GM21367 (cell line): ENCODE data around the gene BAIAP2.

Source experiments
- ATAC-seq: cut with Tn5 transposase; IDR thresholded peaks from one replicate; pipeline ENCODE4 v1.9.1; 2021; ENCODE audit not compliant: unreplicated experiment

Gene BAIAP2

DNA sequence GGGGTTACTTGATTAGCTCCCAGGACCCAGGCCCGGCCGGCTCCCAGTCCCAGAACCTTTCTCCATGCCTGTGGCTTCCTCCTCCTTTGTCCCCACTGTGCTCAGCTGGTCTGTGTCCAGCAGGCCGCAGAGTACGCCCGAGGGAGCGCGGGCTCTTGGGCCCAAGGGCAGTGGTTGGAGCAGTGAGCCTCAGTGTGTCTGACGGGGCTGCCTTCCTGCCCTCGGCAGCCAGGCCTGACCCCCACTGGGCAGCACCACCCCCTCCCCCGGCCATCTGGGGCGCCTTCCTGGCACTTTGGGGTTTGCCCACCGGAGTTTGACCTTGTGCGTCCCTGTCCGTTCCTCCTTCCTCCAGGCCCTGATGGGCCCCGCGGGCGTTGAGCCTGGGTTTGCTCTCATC lies 67.9 kb downstream of the BAIAP2 start:
- ATAC-seq, result no peak

DNA sequence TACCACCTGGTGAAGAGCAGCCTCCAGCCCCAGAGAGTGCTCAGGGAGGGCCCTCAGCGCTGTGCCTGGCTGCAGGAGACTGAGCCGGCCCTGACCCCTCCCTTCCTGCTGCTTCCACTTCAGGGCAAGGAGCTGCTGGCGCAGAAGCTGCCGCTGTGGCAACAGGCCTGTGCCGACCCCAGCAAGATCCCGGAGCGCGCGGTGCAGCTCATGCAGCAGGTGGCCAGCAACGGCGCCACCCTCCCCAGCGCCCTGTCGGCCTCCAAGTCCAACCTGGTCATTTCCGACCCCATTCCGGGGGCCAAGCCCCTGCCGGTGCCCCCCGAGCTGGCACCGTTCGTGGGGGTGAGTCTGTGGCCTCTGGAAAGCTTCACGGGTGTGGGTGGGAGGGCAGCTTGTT lies 68.4 kb downstream of the BAIAP2 start:
- no peak for ATAC-seq

DNA sequence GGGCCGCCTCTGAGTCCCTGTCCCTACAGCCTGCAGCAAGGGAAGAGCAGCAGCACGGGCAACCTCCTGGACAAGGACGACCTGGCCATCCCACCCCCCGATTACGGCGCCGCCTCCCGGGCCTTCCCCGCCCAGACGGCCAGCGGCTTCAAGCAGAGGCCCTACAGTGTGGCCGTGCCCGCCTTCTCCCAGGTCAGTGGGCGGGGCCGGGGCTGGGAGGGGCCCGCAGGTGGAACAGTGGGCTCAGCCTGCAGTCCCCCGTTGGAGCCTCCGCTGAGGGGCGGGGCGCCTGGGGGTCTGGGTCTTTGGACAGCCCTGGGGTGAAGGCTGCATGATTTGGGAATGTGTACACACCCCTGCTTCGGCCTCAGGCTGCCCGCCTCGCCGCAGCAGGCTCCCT lies 71.8 kb downstream of the BAIAP2 start:
- ATAC-seq, result no peak

DNA sequence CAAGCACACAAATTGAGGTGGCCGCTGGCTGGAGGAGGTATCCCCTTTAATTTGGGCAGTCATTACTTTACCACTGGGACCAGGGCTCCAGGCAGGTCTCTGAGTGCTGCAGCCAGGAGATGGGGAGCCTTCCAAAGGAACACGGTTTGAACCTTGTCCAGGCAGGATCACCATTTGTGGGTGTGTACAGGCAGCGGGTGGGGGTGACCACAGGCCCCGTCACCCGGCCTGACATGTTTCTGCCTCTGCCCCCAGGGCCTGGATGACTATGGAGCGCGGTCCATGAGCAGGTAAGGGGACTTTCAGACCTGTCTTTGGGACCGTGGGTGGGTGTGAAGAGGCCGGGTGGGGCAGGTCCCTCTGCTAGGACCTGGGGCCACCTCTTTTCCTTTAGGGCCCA lies 73.3 kb downstream of the BAIAP2 start:
- no peak for ATAC-seq

DNA sequence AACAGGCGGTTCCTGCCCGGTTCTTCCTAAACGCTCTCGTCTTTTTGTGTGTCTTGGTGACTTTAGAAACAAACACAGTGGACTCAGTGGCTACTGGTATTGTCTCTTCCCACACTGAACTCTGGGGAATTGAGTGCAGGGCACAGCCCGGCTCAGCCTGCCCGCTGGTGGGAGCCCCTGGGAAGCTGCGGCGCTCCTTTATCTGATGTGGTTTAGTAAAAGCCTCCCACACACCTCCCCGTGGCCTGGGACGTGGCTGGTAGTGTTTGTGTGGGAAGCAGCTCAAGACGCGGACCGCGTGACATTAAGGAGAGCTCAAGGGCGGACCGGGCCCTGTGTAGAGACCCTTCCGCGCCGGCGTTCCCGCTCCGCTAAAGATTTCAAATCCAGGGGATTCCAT lies 75.0 kb downstream of the BAIAP2 start:
- no peak for ATAC-seq

DNA sequence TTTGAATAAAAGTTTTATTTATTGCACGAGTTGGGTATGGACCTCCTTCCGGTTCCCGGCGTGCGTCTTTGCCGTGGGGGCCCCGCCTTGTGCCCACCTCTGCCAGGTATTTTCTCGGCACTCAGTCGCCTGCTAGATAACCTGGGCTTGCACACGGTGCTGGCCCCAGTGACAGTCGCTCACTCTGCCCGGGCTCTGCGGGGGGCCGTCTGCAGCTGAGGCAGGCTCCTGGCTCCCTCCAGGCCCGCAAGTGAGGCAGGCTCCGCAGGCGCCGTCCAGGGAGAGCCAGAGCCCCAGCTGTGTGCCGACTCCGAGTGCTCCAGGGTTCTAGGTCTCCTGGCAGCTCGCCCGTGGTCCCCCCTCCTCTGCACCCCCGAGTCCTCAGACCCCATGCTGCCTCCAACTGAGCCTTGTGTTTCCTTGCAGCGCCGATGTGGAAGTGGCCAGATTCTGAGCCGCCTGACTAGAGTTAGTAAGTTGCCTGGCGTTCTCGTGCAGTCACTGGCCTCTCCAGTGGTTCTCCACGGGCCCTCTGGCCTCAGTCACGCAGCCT lies 75.6 kb downstream of the BAIAP2 start:
- ATAC-seq, result no peak

DNA sequence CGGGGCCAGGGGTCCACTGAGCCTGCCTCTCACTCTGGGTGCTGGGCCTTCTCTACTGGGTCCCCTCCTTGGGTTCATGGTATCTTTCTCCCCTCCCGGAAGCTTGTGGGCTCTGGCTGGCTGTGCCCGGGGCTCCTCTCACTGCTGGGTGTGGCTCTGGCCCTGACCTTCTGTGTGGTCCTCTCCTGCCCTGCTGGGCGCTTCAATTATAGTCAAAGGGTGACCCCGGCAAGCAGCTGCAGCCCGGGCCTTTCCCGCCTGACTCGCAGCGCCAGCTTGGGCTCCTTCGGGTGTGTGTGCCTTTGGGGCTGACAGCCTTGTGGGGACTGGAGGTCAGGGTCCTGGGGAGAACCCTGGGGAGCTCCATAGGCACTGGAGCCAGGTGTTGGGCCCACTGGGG lies 76.1 kb downstream of the BAIAP2 start:
- ATAC-seq, result no peak

DNA sequence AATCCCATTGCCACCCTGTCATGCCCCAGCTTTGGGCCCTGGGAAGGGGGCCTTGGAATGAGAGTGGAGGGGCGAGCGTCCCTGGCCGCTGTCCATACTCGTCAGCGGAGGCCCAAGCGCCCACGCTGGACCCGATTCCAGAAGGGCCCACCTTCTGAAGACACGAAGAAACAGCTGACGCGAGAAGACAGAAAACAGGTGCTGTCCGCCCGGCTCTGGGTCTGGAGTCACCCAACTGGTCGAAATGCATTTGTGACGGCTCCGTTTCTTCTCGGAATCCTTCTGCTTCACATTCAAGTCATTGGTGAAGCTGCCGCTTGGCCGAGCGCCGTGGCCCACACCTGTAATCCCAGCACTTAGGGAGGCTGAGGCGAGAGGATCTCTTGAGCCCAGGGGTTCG lies 77.5 kb downstream of the BAIAP2 start:
- no peak for ATAC-seq

DNA sequence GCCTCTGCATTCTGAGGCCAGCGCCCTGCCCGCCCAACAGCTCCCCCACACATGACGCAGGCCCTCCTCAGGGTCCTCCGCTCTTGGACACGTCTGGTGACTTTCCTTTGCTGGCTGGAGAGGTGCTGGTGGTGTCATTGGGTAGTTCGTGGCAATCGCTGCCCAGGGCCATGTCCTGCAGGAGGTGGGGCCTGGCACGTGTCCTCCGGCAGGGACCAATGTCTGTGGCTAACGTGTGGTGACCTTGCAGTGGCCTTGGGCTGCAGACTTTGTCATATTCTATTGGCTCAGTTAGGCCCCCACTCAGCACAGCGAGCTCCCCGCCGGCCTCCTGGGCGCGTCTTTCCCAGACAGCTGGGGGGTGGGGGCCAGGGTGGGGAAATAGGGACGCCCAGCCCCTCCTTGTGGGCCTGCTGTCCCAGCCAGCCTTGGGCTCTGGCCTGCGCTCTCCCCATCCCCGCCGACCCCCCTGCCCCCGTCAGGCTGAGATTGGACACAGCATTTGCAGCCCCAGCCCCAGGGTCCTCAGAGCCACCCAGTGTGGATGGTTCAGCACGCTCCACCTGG lies 78.3 kb downstream of the BAIAP2 start:
- no peak for ATAC-seq

DNA sequence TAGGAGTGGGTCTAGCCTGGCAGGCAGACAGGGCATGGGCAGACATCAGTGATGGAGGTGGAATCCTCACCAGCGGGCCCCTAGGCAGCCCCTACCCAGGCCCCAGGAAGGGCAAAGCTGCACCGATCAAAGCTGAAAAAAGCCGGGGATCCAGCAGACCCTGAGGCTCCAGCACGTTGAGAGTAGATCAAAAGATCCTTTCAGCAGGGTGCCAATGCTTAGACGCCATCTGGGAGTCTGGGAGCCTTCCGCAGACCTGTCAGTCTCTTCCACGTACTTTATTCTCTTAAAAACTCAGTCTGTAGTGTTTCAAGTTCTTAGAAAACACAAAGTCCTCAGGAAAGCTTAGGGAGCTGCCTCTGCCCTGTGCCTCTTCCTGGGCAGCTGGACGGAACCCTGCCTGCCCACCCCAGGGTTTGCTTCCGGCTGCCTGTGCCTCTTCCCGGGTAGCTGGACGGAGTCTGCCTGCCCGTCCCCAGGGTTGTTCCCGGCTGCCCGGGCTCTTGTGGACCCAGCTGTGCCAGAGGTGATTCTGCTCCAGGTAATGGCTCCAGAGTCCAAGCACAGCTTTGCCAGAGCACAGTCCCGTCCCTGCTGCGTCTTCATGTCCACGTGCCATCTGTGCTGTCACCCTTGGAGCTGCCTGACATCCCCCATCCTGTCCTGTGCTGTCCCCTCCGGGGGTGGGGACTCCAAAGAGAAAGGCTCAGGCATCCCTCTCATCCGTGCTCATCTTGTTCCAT lies 79.6 kb downstream of the BAIAP2 start:
- ATAC-seq, result no peak

DNA sequence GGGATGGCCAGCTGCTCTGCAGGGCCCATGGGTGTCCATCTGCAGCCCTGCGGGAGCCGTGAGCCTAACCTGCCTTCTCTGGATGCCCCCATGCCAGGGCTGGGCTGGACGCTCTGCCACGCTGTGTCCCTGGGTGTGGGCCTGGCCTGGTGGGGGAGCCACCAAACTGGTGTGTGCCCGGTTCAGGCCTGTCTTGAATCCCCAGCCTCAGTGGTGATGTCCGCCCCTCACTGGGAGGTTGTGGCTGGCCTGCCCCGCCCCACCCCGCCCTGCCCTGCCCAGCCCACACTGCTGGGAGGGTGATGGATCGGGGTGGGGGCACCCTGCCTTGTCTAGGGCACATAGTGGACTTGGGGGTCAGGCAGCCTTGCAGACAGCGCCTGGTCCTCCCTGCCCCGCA lies 80.3 kb downstream of the BAIAP2 start:
- ATAC-seq, result no peak

DNA sequence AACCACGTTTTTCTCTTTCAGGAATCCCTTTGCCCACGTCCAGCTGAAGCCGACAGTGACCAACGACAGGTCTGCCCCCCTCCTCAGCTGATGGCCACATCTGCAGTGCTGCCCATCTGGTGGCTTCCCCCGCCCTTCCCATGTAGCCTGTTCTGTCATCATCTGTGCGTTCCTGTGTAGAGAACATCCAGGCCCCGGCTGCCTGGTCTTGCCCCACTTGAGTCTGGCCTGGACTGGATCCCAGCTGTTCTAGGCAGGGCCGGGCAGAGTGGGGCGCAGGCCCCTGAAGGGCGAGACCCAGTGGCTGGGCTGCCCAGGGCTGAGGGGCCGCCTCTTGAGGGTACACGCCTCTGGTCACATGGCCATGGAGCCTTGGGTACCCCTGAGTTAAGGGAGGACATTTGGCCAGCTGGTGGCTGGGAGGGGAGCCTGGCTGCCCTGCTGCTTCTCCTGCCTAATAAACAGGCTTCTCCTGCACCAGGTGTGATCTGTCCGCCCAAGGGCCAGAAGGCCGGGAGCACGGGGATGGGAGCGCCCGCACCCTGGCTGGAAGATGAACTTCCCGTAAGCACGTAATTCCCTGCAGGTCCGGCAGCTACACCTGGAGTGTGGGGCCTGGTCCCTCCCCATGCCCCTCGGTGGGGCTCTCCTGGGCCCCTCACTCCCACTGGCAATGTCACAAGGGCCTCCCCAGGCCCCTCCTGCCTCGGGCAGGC lies 81.0 kb downstream of the BAIAP2 start:
- no peak for ATAC-seq

DNA sequence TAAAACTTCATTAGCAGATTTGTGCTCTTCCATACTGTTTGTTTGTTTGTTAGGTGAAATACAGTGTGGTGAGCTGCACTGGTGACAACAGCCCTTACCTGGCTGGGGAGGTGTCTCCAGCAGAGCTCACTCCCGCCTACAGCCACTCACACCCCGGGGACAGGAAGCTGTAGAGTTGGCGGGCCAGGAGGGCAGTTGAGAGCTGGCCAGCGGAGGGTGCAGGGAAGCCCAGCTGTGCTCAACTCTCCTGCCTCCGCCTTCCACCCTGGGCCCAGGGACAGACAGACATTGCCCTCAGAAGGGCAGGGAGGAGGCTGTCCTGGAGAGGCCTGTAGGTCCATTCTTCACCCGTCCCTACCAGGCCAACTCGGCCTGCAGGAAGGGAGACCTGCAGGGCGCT lies 81.8 kb downstream of the BAIAP2 start:
- no peak for ATAC-seq

DNA sequence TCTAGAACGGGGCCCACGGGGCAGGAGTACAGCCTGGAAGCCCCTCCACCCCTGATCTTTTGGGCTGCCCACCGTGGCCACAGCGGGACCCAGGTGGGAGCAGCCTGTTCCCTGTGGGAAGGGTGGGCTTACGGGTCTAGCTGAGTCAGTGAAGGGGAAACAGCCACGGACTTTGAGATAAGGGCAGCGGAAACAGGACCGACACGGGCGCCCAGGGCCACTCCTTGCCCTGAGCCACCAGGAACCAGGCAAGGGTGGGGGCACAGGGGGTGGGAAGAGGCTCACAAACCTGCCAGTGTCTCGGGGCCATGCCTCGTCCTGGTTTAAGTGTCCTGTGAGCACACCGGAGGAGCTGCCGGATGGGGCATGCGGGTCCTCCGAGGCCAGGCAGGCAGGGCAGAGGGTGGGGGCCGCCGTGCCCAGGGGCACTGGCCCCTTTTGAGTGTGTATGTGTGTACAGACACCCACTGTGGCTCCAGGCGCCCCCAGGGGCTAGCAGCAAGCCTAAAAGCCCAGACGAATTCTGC lies 82.8 kb downstream of the BAIAP2 start:
- no peak for ATAC-seq

DNA sequence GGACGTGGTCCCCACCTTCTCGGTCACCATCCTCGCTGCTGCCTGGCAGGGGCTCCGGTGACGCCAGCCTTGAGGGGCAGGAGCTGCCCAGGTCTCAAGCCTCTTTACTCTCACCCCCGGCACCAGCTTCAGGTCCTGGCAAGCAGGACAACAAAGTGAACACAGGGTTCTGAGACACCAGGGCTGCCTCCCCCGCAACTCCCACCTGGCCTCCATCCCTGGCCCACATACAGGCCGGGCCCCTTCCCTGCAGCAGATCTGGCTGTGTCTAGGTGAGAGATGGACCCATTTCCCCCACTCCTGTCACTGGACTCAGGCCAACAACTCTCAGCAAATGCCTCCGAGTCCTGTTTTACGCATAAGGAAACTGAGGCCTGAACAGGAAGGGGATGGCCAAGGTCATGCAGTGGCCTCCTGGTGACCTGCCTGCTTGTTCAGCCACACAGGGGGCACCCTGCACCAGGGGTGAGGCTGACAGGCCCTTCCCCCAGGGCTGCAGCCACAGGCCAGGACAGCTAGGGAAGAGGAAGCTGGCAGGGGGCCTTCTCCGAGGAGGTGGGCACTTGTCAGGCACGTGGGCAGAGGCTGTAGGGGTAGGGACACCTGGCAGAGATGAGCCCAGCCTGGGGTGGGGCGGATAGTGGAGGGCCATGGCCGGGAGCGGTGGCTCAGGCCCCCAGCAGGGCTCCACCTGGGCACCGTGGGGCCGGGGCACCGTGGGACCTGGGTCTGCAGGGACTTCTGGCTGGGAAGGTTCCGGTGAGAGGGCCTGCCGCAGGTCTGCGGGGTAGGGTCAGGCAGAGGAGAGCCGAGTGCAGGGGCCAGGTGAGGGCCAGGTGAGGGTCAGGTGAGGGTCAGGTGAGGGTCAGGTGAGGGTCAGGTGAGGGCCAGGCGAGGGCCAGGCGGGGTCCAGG lies 83.6 kb downstream of the BAIAP2 start:
- ATAC-seq, result no peak

DNA sequence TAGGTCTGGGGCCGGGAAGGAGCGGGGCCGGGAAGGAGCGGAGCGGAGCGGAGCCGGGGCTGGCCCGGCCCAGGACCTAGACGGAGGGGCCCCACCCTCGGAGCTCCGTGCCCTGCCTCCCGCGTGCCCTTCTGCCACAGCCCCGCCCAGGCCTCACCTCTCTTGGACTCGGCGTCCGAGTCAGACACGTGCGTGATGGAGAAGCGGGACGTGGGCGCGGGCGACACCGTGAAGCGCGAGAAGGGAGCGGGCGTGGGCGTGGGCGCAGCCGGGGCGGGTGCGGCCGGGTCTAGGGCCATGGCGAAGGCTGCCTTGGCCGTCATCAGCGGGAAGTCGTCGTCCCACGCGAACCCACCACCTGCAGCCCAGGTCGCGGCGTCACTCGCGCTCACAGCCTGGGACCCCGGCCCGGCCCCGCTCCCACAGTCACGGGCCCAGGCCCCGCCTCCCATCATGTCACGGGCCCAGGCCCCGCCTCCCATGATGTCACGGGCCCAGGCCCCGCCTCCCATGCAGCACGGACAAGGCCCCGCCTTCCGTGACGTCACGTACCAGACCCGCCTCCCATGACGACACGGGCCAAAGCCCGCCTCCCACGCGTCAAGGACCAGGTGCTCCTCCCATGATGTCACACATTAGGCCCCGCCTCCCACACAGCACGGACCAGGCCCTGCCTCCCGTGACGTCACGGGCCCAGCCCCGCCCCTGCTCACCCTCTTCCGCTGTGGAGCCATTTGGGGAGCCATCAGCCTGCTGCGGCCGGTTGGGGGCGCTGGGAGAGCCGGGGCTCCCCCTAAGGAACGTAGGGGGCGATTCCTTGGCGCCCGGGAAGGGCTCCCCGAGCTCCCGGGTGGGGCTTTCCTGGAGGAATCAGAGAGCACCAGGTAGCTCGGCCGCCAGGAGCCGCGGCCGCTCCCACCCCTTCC lies 84.5 kb downstream of the BAIAP2 start:
- ATAC-seq, result no peak

DNA sequence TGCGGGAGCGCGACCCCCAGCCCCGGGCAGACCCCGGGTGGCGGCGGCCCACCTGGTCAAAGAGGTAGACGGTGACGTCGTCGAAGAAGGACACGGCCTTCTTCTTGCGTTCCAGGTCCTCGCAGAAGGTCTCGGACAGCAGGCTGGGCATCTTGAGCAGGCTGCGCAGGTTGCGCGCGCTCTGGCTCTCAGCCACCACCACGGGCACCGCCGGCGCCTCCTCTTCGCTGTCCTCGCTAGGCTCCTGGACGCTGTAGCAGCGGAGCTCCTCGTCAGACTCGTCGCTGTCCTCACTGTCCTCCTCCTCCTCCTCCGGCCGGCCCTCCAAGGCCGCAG lies 85.2 kb downstream of the BAIAP2 start:
- no peak for ATAC-seq

DNA sequence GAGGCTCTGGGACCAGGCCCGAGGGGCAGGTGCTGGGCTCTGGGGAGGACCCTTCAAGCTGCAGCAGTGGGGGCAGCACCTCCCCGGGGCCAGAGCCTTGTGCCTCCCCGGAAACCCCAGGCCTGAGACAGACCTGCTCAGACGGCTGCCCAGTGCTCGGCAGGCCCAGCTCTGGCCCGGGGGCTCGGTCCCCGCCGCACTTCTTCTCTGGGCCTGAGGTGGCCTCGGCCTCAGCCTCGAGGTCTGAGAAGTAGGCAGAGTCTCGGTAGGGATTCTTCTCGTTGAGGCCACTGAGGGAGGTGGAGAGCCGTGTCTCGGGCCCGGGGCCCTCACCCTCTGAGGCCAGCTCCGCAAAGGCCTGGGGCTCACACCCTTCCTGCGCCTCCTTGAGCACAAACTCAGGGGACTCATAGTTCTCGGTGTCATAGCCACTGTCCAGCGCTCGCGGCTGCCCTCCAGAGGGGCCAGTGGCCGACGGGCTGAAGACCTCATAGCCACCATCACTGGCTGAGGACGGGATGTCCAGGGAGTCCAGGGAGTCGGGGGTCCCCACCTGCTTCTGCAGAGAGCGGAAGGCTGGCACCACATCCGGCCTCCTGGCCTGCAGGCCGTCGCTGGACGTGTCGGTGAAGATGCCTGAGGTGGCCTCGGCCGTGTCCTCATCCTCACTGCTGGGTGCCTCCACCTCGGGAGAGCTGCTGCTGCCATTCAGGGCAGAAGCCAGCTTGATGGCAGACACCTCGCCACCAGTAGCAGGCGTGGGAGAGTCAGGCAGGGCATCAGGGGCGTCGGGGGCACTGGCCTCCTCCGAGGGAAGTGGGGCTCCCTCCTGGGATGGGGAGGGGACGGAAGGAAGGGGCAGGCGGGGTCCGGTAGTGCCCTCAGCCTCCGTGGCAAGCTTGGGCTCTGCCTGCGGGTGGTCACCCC lies 86.0 kb downstream of the BAIAP2 start:
- ATAC-seq, result no peak
